ENCODE data around the gene SF1.

- no peak for TF ChIP-seq CTCF (conservative IDR thresholded peaks at IDR 0.05 in 1 of 2, IDR thresholded peaks at IDR 0.05 in 1 of 2; ENCODE audit: extremely low read depth in 1 of 2, insufficient read depth in 1 of 2, low read depth in 1 of 2, low read length in 2 of 2)
- TF ChIP-seq EZH2 (IDR thresholded peaks at IDR 0.05; ENCODE audit: borderline replicate concordance, low read length) = no peak
Measured at GRCh38 chr11:64799623-64800302, 21.4 kb upstream of the SF1 start.

Data from mammary epithelial cell (primary cell).